ENCODE data around the gene LCT. TPM values are rescaled to one million over a fixed set of nuclear protein-coding genes. Genes with fewer than 3 reads are reported as not detected.

Gene LCT
- total RNA-seq (2022; extraction: Qiagen RNA extraction), result 0.02 to 0.05 TPM (median 0.05 TPM) in 5 replicates

GRCh38 chr2:135836596-135837270, at the start of gene LCT:
LCT (minus strand) TSS chr2:135837184; CDS start chr2:135837169, 15 bp downstream.

GRCh38 chr2:135876066-135876711, 39.2 kb upstream of the LCT start, which contains the start of gene MCM6:
MCM6 (minus strand) TSS chr2:135876443; CDS start chr2:135876365, 78 bp downstream.

GRCh38 chr2:135741395-135742324, 95.3 kb downstream of the LCT start, which contains the start of gene UBXN4:
UBXN4 (plus strand) TSS chr2:135741855; CDS start chr2:135741930, 75 bp downstream.

Other genes starting within 250 kb of the LCT start
- 28.6 to 47.2 TPM (median 38.5 TPM) in 5 replicates for gene UBXN4, start 95.3 kb downstream of the LCT start, total RNA-seq (2022; extraction: Qiagen RNA extraction)
- 45.2 to 58.5 TPM (median 46.9 TPM) in 5 replicates for gene MCM6, start 39.3 kb upstream of the LCT start, total RNA-seq (2022; extraction: Qiagen RNA extraction)
- 52.3 to 66.4 TPM (median 57.2 TPM) in 5 replicates for gene DARS1, start 148.4 kb upstream of the LCT start, total RNA-seq (2022; extraction: Qiagen RNA extraction)

Data from A549 treated with Hydrocortisone at 1 μM for 4 hours (cell line).